Hepatocyte (in vitro differentiated cells): ENCODE results near the gene DYSF.

Source experiments
- EZH2 ChIP-seq: fragments of 200-600 bp; sonication (generic); IDR thresholded peaks from 2 replicates; pipeline ENCODE4 v1.6.1; 2016; ENCODE audit warnings: antibody characterized with exemption, mild to moderate bottlenecking, borderline replicate concordance
- EZH2phosphoT487 ChIP-seq: fragments of 200-600 bp; sonication (generic); IDR thresholded peaks from one replicate; pipeline ENCODE4 v1.6.1; 2018; ENCODE audit warnings: antibody characterized with exemption, mild to moderate bottlenecking, low read depth, moderate library complexity; ENCODE audit not compliant: unreplicated experiment, severe bottlenecking
- TF ChIP-seq, protein P1 (sequence below): fragments of 200-600 bp; sonication (generic); IDR thresholded peaks from 2 replicates; pipeline ENCODE4 v1.5.1; 2016; ENCODE audit warnings: antibody characterized with exemption, mild to moderate bottlenecking; ENCODE audit not compliant: poor library complexity

GRCh38 chr2:71661782-71662181 lies 208.4 kb downstream of the DYSF start:
- no peak for TF ChIP-seq EZH2phosphoT487
- TF ChIP-seq EZH2 = no peak
- TF ChIP-seq, protein P1, sequence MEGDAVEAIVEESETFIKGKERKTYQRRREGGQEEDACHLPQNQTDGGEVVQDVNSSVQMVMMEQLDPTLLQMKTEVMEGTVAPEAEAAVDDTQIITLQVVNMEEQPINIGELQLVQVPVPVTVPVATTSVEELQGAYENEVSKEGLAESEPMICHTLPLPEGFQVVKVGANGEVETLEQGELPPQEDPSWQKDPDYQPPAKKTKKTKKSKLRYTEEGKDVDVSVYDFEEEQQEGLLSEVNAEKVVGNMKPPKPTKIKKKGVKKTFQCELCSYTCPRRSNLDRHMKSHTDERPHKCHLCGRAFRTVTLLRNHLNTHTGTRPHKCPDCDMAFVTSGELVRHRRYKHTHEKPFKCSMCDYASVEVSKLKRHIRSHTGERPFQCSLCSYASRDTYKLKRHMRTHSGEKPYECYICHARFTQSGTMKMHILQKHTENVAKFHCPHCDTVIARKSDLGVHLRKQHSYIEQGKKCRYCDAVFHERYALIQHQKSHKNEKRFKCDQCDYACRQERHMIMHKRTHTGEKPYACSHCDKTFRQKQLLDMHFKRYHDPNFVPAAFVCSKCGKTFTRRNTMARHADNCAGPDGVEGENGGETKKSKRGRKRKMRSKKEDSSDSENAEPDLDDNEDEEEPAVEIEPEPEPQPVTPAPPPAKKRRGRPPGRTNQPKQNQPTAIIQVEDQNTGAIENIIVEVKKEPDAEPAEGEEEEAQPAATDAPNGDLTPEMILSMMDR = no peak
